ENCODE measurements around the gene ZBTB24.

ZBTB24 gene

DNA sequence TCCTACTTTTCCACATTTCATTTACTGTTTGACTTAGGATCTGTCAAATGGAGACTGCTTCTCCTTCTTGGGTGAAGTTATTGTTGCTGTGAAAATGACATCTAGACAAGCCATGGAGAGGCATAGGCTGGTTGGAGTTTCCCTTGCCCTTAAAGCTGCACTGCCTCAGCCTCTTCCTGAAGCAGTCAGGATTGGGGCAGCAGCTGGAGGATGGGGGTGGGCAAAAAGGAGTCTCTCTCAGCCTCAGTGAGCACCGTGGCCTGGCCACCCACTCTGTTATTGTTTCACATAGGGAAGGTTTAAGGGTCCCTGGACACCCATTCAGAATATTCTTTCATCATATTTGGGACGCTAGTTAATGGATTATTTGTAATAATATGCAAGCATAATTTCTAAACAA, 7.7 kb upstream of the ZBTB24 start:
- TF ChIP-seq, protein P1, sequence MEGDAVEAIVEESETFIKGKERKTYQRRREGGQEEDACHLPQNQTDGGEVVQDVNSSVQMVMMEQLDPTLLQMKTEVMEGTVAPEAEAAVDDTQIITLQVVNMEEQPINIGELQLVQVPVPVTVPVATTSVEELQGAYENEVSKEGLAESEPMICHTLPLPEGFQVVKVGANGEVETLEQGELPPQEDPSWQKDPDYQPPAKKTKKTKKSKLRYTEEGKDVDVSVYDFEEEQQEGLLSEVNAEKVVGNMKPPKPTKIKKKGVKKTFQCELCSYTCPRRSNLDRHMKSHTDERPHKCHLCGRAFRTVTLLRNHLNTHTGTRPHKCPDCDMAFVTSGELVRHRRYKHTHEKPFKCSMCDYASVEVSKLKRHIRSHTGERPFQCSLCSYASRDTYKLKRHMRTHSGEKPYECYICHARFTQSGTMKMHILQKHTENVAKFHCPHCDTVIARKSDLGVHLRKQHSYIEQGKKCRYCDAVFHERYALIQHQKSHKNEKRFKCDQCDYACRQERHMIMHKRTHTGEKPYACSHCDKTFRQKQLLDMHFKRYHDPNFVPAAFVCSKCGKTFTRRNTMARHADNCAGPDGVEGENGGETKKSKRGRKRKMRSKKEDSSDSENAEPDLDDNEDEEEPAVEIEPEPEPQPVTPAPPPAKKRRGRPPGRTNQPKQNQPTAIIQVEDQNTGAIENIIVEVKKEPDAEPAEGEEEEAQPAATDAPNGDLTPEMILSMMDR (IDR thresholded peaks at IDR 0.05; ENCODE audit: low read depth, low read length), result no peak
- DNase-seq (ENCODE audit: low read depth in 2 of 2), result no peak
- no peak overlapping the region for H3K4me3 ChIP-seq (replicated peaks in 1 of 2; ENCODE audit: low read depth in 2 of 2, low read length in 2 of 2)

DNA sequence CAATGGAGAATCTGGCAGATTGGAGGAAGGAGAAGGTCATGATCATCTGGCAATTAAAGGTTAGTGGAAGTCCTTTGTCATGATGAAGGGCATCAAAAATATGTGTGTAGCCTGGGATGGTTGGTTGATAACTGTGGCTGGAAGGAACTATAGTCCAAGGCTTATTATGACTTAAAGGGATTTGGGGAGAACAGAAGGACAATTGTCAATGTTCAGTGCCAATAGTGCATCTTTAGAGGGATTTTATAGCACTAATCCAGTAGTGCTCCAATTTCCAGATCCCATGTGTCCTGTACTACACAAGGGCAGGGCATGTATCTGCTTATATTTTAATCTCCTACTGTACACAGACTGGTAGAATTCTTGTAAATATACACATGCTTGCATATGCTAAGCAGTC, 5.0 kb upstream of the ZBTB24 start:
- TF ChIP-seq, protein P1 (IDR thresholded peaks at IDR 0.05; ENCODE audit: low read depth, low read length), result no peak
- DNase-seq (ENCODE audit: low read depth in 2 of 2), result no peak

DNA sequence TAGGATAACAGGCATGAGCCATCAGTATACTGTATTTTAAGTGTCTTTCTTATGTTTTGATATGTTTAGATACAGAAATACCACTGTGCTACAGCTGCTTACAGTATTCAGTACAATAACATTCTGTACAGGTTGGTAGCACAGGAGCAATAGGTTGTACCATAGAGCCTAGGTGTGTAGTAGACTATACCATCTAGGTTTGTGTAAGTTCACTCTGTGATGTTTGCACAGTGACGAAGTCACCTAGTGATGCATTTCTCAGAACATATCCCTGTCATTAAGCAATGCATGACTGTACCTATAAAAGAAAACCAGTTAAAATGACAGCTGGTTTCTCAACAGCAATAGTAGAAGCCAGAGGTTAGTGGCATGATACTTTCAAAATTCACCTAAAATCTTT, 3.0 kb upstream of the ZBTB24 start:
- TF ChIP-seq, protein P1 (IDR thresholded peaks at IDR 0.05; ENCODE audit: low read depth, low read length), result no peak
- no peak for DNase-seq (ENCODE audit: low read depth in 2 of 2)
- H3K4me3 ChIP-seq (replicated peaks in 1 of 2; ENCODE audit: low read depth in 2 of 2, low read length in 2 of 2), result no peak overlapping the region

More for the DNA sequence above, 5.0 kb upstream of the ZBTB24 start:
- no peak overlapping the region for H3K4me3 ChIP-seq (replicated peaks in 1 of 2; ENCODE audit: low read depth in 2 of 2, low read length in 2 of 2)

DNA sequence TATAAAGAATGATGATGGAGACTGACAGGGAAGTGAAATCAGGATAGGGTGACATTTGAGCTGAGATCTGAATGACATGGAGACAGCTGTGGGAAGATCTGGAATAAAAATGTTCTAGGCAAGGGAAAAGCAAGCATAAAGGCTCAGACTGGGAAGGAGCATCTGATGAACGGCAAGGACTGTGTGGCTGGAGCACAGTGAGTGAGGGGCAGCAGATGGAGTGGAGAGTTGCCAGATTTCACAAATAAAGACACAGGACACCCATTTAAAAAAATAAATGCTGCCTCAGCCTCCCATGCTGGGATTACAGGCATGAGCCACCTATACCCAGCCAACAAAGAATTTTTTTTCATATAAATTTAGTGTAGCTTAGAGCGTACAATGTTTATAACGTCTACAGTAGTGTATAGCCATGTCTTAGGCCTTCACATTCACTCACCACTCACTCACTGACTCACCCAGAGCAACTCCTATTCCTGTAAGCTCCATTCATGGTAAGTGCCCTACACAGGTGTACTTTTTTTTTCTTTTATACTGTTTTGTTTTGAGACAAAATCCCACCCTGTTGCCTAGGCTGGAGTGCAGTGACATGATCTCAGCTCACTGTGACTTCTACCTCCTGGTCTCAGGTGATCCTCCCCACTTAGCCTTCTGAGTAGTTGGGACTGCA, 2.4 kb upstream of the ZBTB24 start:
- no peak overlapping the region for H3K4me3 ChIP-seq (replicated peaks in 1 of 2; ENCODE audit: low read depth in 2 of 2, low read length in 2 of 2)
- TF ChIP-seq, protein P1 (IDR thresholded peaks at IDR 0.05; ENCODE audit: low read depth, low read length), result no peak
- no peak for DNase-seq (ENCODE audit: low read depth in 2 of 2)

DNA sequence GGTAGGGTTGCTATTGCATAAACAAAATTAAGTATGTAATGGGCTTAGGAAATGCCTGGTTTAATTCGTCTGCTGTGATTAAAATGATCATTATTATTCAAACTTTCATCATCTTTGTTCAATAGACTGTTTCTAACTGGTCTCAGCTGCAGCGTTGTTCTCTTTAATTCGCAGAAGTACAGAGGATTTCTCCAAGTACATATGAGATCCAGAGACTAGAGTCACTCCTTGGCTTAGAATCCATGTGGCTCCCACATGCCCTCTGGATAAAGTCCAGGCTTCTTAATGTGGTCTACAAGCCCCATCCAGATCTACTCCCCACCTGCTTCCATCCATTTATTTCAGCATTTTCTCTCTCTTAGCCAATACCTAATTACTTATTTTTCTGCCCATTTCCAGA, 1.1 kb upstream of the ZBTB24 start:
- no peak overlapping the region for H3K4me3 ChIP-seq (replicated peaks in 1 of 2; ENCODE audit: low read depth in 2 of 2, low read length in 2 of 2)
- no peak for DNase-seq (ENCODE audit: low read depth in 2 of 2)

DNA sequence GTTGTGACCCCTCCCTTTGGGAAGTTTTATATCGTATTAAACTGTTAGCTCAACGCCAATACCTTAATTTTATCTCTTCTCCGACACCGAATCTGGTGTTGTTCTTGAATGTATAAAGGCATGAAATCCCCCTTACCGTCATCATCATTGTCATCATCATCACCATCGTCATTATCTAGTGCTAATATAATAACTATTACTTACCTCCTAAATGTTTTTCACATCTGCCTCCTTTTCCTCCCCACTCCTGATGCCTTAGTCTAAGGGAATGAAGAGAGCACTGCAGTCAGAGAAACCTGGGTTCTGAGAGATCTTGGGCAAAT, 677 bp upstream of the ZBTB24 start:
- no peak for DNase-seq (ENCODE audit: low read depth in 2 of 2)

More for the DNA sequence above, 1.1 kb upstream of the ZBTB24 start:
- TF ChIP-seq, protein P1 (IDR thresholded peaks at IDR 0.05; ENCODE audit: low read depth, low read length), result no peak

More for the DNA sequence above, 677 bp upstream of the ZBTB24 start:
- H3K4me3 ChIP-seq (replicated peaks in 1 of 2; ENCODE audit: low read depth in 2 of 2, low read length in 2 of 2), result peak overlapping the region; percentile 47 to 77
- TF ChIP-seq, protein P1 (IDR thresholded peaks at IDR 0.05; ENCODE audit: low read depth, low read length), result no peak
